Measurements from ENCODE around the gene EPHB6. TPM values are rescaled to one million over a fixed set of nuclear protein-coding genes. Genes with fewer than 3 reads are reported as not detected.

EPHB6 gene
- total and polyA plus RNA-seq, 5 experiments from 2014 or later: 10.2 to 57.4 (median 23.3) TPM

- Mint-ChIP-seq H3K4me3 (no peak overlapping the region), H3K27ac (no peak overlapping the region), H3K4me1 (peaks cover 14 to 19% (median 16%) of the 10 kb centered on the region in 4 donors), H3K27me3 (no peaks in the 10 kb centered on the region), H3K9me3 (no peaks in the 10 kb centered on the region), H3K36me3 (peaks cover 0 to 17% (median 0%) of the 10 kb centered on the region in 3 donors)
- POLR2A ChIA-PET: no interaction called here
- DNase-seq: no peak
- no peak for ATAC-seq
These were observed 4.5 kb downstream of the EPHB6 start for GRCh38 chr7:142859411-142859810.

- no peak overlapping the region for H3K4me3 Mint-ChIP-seq
- peak overlapping the region in 2 of 10 donors; percentile 5 to 9 for H3K27ac Mint-ChIP-seq
- POLR2A ChIA-PET: no interaction called here
- no peaks in the 10 kb centered on the region for H3K27me3 Mint-ChIP-seq
- peaks cover 14 to 19% (median 16%) of the 10 kb centered on the region in 4 donors for H3K4me1 Mint-ChIP-seq
- DNase-seq: no peak
- ATAC-seq: no peak
- H3K9me3 Mint-ChIP-seq: no peaks in the 10 kb centered on the region
- H3K36me3 Mint-ChIP-seq: peaks cover 0 to 17% (median 0%) of the 10 kb centered on the region in 3 donors
These were observed 5.0 kb downstream of the EPHB6 start for GRCh38 chr7:142859829-142860228.

DNA sequence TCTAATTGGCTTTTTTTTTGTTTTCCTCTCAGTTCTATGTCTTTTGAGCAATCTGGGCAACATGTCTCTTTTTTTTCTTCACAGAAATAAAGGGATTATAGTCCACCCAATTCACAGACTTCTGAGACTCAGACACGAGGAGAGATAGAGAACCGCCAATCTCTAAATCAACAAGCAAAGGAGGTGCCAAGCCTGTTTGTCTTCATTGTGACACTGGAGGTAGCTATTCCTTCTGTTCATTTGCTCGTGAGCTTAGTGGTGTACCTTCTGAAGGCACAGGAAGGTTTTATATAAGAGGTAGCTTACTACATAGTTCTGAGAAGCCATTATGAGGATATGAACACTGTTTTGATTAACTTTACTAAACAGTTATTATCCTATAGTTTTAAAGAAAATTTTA is 6.1 kb downstream of the EPHB6 start:
- Mint-ChIP-seq H3K36me3 (peaks cover 0 to 17% (median 0%) of the 10 kb centered on the region in 3 donors), H3K27me3 (no peaks in the 10 kb centered on the region), H3K9me3 (no peaks in the 10 kb centered on the region), H3K27ac (peak overlapping the region in 1 of 10 donors; percentile 43), H3K4me3 (no peak overlapping the region), H3K4me1 (peaks cover 9 to 16% (median 11%) of the 10 kb centered on the region in 4 donors)
- no peak for ATAC-seq
- POLR2A ChIA-PET: no interaction called here
- no peak for DNase-seq

GRCh38 chr7:142862351-142862750 is 7.5 kb downstream of the EPHB6 start:
- Mint-ChIP-seq H3K4me1 (peaks cover 0 to 8% (median 4%) of the 10 kb centered on the region in 4 donors), H3K36me3 (peaks cover 0 to 17% (median 0%) of the 10 kb centered on the region in 3 donors), H3K27me3 (no peaks in the 10 kb centered on the region), H3K27ac (no peak overlapping the region), H3K4me3 (no peak overlapping the region), H3K9me3 (no peaks in the 10 kb centered on the region)
- DNase-seq (no peak), ATAC-seq (no peak)
- POLR2A ChIA-PET: no interaction called here

DNA sequence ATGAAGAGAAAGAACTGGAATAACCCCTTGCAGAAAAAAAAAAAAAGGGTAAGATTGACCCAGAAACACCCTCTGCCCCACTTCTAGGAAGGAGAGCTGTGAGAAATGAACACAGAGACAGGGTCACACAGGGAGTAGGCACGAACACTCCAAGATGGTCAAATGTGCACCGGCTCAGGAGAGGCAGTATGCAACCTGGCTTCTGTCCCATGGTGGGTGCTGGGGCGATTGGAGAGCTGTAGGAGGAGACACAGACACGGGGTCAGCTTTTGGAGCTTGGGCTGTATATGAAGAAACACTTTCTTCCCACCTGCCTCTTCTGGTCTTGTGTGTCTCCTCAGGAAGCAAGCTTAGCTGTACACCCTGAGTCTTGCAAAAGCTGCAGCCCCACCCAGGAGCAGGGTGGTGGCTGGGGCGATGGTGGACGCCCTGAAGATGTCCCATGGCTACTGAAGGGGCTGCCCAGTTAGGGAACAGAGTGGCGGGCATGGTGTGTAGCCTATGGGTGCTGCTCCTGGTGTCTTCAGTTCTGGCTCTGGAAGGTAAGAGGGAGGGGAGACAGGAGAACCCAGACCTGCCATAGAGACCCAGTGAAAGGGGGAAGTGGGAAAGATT is 8.0 kb downstream of the EPHB6 start:
- Mint-ChIP-seq H3K9me3 (no peaks in the 10 kb centered on the region), H3K36me3 (peaks cover 0 to 17% (median 0%) of the 10 kb centered on the region in 3 donors), H3K4me3 (no peak overlapping the region), H3K27me3 (no peaks in the 10 kb centered on the region), H3K4me1 (peaks cover 0 to 8% (median 4%) of the 10 kb centered on the region in 4 donors), H3K27ac (peak overlapping the region in 3 of 10 donors; percentile 3 to 79 (median 57))
- DNase-seq (no peak), ATAC-seq (no peak)
- POLR2A ChIA-PET: no interaction called here

DNA sequence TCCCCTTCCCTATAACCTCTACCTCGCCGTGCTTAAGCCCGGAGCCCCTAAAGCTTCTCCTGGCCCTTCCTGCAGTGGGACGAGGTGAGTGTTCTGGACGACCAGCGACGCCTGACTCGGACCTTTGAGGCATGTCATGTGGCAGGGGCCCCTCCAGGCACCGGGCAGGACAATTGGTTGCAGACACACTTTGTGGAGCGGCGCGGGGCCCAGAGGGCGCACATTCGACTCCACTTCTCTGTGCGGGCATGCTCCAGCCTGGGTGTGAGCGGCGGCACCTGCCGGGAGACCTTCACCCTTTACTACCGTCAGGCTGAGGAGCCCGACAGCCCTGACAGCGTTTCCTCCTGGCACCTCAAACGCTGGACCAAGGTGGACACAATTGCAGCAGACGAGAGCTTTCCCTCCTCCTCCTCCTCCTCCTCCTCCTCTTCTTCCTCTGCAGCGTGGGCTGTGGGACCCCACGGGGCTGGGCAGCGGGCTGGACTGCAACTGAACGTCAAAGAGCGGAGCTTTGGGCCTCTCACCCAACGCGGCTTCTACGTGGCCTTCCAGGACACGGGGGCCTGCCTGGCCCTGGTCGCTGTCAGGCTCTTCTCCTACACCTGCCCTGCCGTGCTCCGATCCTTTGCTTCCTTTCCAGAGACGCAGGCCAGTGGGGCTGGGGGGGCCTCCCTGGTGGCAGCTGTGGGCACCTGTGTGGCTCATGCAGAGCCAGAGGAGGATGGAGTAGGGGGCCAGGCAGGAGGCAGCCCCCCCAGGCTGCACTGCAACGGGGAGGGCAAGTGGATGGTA is 9.2 kb downstream of the EPHB6 start:
- ATAC-seq (no peak), DNase-seq (no peak)
- Mint-ChIP-seq H3K4me1 (peaks cover 0 to 6% (median 3%) of the 10 kb centered on the region in 4 donors), H3K27me3 (no peaks in the 10 kb centered on the region), H3K4me3 (no peak overlapping the region), H3K36me3 (peaks cover 0 to 19% (median 0%) of the 10 kb centered on the region in 3 donors), H3K9me3 (no peaks in the 10 kb centered on the region), H3K27ac (peak overlapping the region in 2 of 10 donors; percentile 22 to 36)
- POLR2A ChIA-PET: interaction anchor here (0.6 to 1.0 kb wide), 2 partner anchors 36 to 54 kb away, joined by 3 to 4 read pairs; no protein-coding TSS in a partner anchor

DNA sequence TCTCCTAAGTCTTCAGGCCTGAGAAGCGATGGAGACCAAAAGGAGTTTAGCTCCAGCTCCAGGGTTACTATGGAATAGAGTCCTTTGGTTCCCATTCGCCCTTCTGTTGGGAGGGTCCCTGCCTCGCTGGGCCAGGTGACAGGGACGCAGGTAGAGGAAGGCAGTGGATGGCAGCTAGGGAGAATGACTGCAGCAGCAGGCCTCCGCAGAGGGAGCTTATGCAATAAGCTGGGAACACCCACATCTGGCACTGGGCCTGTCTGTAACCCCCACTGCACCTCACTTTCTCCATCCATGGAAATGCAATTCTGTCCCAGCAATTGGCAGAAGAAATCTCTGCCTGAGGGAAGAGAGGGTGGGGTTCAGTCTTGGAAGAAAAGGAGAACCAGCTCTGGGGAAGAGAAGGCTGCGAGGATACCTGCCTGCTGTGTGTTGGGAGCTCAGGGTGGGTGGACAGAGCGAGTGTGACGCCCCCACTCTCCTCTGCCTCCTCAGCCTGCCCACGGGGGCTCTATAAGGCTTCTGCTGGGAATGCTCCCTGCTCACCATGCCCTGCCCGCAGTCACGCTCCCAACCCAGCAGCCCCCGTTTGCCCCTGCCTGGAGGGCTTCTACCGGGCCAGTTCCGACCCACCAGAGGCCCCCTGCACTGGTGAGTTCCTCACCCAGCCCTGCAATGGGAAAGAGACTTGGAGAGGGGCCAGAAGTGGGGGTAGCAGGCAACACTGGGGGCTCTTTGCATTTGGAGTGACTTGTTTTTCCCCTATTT is 10.3 kb downstream of the EPHB6 start:
- POLR2A ChIA-PET: interaction anchor here (1.0 to 2.7 kb wide), 2 partner anchors 10 to 55 kb away, joined by 3 to 18 read pairs; partner anchors contain the start of gene EPHB6
- H3K27ac Mint-ChIP-seq: peak overlapping the region in 2 of 10 donors; percentile 32 to 48
- no peak for DNase-seq

DNA sequence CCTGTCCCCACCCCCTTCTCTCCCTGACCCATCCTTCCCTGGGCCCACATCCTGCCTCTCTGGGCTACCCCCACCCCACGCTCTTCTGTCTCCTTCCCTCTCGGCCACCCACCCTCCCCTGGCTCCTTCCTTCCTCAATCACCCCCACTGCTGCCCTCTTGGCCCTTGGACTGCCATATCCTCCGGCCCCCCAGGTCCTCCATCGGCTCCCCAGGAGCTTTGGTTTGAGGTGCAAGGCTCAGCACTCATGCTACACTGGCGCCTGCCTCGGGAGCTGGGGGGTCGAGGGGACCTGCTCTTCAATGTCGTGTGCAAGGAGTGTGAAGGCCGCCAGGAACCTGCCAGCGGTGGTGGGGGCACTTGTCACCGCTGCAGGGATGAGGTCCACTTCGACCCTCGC is 10.9 kb downstream of the EPHB6 start:
- H3K4me1 Mint-ChIP-seq: peaks cover 0 to 5% (median 2%) of the 10 kb centered on the region in 4 donors
- ATAC-seq (no peak), DNase-seq (no peak)
- H3K36me3 Mint-ChIP-seq: peaks cover 0 to 26% (median 2%) of the 10 kb centered on the region in 3 donors
- POLR2A ChIA-PET: interaction anchor here (1.0 to 2.7 kb wide), 3 partner anchors 11 to 68 kb away, joined by 3 to 18 read pairs (median 3); partner anchors contain the start of gene EPHB6
- no peaks in the 10 kb centered on the region for H3K27me3 Mint-ChIP-seq
- no peak overlapping the region for H3K4me3 Mint-ChIP-seq
- H3K9me3 Mint-ChIP-seq: no peaks in the 10 kb centered on the region
- peak overlapping the region in 1 of 10 donors; percentile 21 for H3K27ac Mint-ChIP-seq

More for the DNA sequence above, 10.3 kb downstream of the EPHB6 start:
- Mint-ChIP-seq H3K4me1 (peaks cover 0 to 5% (median 2%) of the 10 kb centered on the region in 4 donors), H3K36me3 (peaks cover 0 to 25% (median 2%) of the 10 kb centered on the region in 3 donors), H3K4me3 (no peak overlapping the region), H3K27me3 (no peaks in the 10 kb centered on the region), H3K9me3 (no peaks in the 10 kb centered on the region)
- ATAC-seq: no peak

GRCh38 chr7:142866361-142867096 is 11.7 kb downstream of the EPHB6 start:
- Mint-ChIP-seq H3K9me3 (no peaks in the 10 kb centered on the region), H3K4me3 (no peak overlapping the region), H3K27ac (peak overlapping the region in 2 of 10 donors; percentile 60 to 71), H3K27me3 (no peaks in the 10 kb centered on the region), H3K4me1 (peaks cover 0 to 5% (median 2%) of the 10 kb centered on the region in 4 donors), H3K36me3 (peaks cover 0 to 26% (median 2%) of the 10 kb centered on the region in 3 donors)
- DNase-seq: peak in 3 of 10 donors; percentile 7 to 63 (median 23)
- POLR2A ChIA-PET: interaction anchor here (1.0 to 2.7 kb wide), 3 partner anchors 11 to 69 kb away, joined by 3 to 18 read pairs (median 3); partner anchors contain the start of gene EPHB6
- ATAC-seq: no peak

GRCh38 chr7:142867097-142867378 is 12.2 kb downstream of the EPHB6 start:
- ATAC-seq (no peak), DNase-seq (no peak)
- Mint-ChIP-seq H3K36me3 (peaks cover 0 to 26% (median 2%) of the 10 kb centered on the region in 3 donors), H3K4me3 (no peak overlapping the region), H3K4me1 (peaks cover 0 to 5% (median 2%) of the 10 kb centered on the region in 4 donors), H3K27me3 (no peaks in the 10 kb centered on the region), H3K9me3 (no peaks in the 10 kb centered on the region), H3K27ac (no peak overlapping the region)
- POLR2A ChIA-PET: interaction anchor here (2.7 kb wide), 1 partner anchor 12 kb away, joined by 18 read pairs; the partner anchor contains the start of gene EPHB6

GRCh38 chr7:142867398-142868187 is 12.7 kb downstream of the EPHB6 start:
- H3K4me1 Mint-ChIP-seq: peaks cover 0 to 5% (median 2%) of the 10 kb centered on the region in 4 donors
- ATAC-seq: no peak
- no peaks in the 10 kb centered on the region for H3K9me3 Mint-ChIP-seq
- H3K36me3 Mint-ChIP-seq: peaks cover 0 to 26% (median 2%) of the 10 kb centered on the region in 3 donors
- H3K27ac Mint-ChIP-seq: peak overlapping the region in 1 of 10 donors; percentile 27
- no peak for DNase-seq
- H3K4me3 Mint-ChIP-seq: no peak overlapping the region
- POLR2A ChIA-PET: interaction anchor here (2.7 kb wide), 1 partner anchor 13 kb away, joined by 18 read pairs; the partner anchor contains the start of gene EPHB6
- no peaks in the 10 kb centered on the region for H3K27me3 Mint-ChIP-seq
